HG02870 (cell line): ENCODE data around the gene ZFP92.

Source experiments
- ATAC-seq: cut with Tn5 transposase; IDR thresholded peaks from one replicate; pipeline ENCODE4 v1.9.1; 2021; ENCODE audit warnings: mild to moderate bottlenecking, moderate library complexity; ENCODE audit not compliant: unreplicated experiment

ZFP92 gene, protein sequence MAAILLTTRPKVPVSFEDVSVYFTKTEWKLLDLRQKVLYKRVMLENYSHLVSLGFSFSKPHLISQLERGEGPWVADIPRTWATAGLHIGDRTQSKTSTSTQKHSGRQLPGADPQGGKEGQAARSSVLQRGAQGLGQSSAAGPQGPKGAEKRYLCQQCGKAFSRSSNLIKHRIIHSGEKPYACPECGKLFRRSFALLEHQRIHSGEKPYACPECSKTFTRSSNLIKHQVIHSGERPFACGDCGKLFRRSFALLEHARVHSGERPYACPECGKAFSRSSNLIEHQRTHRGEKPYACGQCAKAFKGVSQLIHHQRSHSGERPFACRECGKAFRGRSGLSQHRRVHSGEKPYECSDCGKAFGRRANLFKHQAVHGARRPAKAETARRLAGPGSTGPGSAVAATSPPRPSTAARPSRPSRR

DNA sequence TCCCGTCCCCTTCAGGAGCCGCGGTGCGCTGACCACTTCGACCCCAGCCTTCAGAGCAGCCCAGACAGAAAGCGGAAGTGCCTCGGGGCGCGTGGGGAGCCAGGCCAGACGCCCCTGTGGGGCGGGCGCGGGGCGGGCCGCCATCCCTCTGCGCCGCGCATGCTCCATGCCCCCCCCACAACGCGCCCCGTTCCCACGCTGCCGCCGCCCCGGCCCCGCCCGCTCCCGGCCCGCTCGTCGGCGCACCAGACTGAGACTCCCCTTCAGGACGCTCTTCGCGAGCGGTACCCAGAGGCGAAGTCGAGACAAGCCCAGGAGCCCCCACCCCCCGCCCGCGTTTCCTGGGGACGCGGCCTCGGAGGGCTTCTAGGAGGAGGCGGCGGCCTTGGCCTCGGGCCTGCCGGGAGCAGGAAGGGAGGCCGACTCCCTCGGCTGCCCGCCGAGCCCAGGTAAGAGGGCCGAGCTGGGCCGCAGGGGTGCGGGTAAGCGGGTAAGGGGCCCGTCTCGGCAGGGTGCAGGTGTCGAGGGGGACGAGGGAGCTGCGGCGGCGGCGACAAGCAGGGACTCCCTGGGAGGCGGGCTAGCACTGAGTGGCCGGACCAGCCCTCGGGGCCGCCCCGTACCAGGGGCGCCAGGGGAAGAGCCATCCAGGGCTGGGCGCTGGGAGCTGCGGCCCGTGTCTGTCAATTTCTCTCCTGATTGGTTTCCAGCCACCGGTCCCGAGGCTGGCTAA, at the start of gene ZFP92:
ZFP92 (plus strand) TSS at position 218 of the 733 bp plus-strand sequence. CDS start 6,851 bp downstream, outside the sequence.
- peak; percentile 49 for ATAC-seq

DNA sequence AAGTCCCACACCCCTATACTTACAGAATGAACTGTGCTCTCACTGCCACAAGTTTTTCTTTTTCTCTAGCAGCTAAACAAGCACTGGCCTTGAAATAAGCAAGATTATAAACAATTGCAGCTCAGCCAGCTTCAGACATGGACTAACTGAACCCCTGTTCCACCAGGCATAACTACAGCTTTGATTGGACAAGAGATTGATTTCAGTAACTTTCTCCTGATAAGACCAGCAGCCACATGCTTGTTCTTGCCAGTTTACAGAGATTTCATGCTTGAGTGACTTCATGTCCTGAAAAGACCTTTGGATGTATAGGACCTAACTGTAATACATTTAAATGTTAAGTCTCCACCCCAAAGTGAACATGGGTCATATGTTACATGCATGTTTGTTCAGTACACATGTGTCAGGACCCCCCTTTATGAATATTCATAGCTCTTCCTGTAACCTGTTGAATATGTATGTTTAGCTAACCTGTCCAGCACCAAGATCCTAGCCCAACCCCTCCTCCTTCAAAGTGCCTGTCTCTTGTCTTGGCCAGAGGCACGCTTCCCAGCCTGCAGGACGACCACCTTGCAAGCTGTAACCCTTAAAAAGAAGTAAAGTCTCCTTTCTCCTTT, 49.4 kb upstream of the ZFP92 start:
- ATAC-seq, result no peak

DNA sequence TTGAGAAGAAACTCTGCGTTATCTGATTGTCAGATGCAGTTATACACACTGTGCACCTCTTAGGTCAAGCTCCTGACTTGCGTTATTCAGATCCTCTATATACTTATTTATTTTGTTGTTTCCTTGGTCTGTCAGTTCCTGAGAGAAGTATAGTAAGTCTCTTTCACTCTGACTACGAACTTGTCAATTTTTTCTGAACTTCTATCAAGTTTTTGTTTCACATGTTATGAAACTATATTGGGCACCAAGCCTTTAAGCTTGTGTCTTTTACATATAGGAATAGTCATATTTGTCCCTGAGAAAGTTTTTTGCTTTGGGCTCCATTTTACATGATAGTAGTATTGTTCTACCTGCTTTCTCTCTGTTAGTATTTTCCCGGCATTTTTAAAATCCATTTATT, 45.6 kb upstream of the ZFP92 start:
- peak; percentile 61 for ATAC-seq

DNA sequence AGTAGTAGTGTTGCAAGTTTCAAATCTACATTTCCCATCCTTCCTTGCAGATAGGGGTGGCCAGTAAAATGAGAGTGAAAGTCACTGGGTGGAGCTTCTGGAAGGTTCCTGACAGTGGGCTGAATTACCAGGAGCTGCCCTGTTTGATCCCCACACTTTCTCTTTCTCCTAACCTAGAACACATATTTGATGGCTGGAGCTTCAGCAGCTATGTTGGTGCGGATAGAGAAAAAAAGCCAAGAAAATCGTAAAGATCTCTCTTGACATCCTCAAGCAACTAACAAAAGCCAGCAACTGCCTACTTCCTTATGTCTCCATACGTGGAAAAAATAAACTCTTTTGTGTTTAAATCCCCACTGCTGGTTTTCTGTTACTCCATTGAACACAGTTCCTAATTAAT, 45.2 kb upstream of the ZFP92 start:
- ATAC-seq, result no peak

DNA sequence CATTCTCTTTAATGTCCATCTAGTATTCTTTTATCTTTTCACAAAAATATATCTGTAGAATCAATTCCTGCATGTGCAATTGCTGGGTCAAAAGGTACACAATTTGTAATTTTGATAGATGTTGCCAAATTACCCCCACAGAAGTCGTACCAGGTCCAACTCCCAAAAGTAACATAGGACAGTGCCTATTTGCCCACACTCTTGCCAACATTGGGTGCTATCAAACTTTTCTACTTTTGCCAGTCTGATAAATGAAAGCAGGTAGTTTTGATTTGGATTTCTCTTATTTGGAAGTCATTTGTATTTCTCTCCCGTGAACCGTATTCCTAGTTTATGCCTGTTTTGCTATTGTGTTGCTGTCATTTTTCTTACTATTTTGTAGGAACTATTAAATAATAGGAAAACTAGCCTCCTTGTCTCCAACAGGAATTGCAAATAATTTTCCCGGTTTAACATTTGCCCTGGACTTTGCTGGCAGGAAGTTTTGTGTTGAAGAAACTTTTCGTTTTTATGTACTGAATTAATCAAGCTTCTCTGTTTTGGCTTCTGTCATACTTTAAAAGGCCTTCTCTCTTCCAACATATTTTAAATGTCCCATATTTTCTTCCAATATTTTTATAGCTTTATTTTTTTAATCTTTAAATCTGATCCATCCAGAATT, 44.3 kb upstream of the ZFP92 start:
- no peak for ATAC-seq

DNA sequence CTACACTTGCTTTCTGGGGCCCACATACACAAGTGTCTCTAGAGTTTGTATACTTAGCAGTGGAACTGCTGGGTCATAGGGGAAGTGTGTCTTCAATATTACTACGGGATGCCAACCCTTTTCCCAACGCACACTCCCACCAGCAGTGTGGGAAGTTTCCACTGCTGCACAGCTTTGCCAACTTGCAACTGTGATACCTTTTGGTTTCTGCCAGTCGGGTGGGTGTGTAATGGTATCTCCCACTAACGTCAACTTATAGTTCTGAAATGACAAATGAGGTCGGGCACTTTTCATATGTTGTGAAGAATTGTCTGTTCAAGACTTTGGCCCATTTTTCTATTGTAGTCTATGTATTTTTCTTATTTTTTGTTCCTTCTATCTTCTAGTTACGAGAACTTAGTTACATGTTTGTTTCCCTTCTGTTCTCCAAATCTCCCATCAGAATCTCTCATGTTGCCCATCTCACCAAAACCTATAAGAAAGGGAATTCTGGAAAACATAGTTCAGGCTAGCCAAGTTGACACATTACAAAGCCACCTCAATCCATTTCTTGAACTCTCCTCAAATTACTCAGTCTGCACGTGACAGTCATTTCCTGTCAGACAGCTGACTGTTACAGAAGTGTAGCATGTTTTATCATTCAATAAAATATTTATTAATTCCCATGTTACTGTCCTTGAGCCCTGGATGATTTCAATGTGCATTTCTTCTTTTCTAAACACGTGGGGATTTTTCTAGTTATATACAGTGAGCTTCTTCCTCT, 40.8 kb upstream of the ZFP92 start:
- ATAC-seq, result no peak

DNA sequence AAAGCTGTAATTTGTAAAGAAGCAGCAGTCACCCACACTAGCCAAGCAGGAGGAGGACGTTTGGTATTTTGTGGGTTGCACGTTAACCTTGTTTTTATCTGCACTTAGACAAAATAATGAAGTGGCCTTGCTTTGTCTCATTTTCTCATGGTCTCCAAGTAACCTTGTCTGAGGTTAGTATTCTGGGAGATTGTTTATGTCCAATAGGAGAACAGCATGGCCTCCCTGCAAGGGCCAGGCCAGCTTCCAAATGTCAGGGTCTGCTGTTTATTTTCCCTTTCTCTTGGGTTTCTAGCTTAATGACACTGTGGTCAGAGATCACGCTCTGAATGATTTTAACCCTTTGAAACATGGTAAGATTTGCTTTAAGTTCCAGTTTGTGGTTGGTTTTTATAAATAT, 40.0 kb upstream of the ZFP92 start:
- no peak for ATAC-seq

DNA sequence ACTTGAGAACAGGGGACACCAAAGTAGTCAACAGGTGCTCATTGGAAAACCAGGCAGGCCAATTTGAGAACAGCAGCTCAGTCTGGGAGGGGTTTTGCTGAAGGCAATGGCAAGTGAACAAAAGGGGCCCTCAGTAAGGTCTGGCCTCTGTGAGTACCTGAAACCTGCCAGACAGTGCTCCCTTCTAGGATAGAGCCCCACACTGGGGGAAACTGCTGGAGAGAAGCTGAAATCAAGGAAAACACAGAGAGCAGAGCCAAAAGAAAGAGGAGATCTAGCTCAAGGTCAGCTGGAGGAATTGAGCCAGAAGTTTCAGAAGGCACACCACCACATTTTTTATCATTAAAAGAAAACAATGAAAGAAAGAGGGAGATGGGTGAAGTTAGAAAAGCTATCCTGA, 38.3 kb upstream of the ZFP92 start:
- no peak for ATAC-seq

DNA sequence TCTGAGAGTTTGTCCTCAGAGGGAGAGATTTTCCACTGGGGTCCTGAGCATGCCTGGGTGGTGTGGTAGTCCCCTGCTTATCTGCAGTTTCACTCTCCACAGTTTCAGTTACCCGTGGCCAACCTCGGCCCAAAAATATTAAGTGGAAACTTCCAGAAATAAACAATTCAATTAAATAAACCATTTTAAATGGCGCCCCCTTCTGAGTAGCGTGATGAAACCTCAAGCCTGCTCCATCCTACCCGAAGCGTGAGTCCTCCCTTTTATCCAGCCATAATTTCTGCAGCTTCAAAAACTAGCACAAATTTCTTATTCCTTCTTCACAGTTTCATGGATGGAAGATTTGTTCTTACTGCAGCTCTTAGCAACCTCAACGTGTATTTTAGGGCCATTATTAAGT, 36.8 kb upstream of the ZFP92 start:
- no peak for ATAC-seq

DNA sequence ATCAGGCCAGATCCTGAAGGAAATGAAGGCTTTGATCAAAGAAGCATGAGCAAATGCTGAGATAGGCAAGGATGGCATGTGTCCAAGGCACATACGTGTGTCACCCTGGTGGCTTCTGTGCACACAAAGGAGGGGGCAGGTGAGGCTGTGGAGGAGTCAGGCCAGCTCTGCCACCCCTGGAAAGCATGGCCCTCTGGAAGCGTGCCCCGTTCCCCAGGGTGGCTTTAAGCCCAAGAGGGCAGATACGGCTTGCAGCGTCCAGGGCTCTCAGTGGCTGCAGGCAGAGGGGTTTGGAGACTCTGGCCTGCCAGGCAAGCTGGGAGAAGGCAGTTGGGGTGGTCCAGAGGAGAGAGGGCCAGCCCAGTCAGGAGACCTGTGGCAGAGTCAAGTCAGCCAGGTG, 35.7 kb upstream of the ZFP92 start:
- ATAC-seq, result no peak

DNA sequence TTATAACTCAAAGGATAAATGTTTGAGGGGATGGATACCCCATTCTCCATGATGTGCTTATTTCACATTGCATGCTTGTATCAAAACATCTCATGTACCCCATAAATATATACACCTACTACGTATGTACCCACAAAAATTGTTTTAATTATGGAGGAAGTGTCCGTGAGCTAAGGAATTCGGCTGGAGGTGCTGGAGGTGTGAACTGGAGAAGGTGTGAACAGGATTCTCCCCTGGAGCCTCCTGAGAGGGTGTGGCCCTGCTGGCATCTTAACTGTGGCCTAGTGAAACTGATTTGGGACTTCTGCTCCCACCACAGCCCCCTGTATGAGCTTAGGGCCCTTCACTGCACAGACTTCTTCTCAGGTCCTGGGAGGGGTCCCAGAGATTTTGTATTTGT, 33.5 kb upstream of the ZFP92 start:
- ATAC-seq, result no peak

DNA sequence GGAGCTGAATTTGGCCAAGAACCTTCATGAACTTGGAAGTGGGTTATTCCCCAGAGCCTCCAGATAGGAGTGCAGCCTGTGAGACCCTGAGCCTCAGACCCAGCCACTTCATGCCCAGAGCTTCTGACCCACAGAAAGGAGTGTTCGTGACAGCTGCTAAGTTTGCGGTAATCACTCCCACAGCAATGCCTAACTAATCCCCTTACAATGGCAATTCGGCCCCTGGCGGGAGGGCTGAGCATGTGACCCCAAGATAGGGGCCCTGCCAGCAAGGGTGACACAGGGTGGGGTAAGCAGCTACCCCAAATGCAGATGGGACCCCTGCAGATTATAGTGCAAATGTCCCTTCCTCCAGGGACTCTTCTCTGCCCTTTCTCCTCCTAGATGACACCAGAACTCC, 32.7 kb upstream of the ZFP92 start:
- no peak for ATAC-seq

DNA sequence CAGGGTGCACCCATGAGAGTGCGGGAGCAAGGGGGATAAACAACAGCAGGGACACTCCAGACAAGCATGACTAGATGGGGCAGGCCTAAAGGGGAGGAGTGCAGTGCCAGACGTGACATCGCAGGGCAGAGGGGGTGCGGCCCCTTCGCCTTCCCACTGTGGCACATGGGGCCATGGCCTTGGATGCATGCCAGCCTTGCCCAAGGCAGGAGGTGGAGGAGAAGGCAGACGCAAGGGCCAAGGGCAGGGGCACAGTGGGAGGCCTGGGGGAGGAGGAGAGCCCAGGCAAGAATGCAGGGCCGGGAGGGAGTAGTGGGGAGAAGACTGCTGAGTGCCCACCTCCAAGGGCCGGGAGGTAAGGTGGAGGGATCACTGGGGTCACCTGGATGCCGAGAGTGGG, 31.8 kb upstream of the ZFP92 start:
- no peak for ATAC-seq

DNA sequence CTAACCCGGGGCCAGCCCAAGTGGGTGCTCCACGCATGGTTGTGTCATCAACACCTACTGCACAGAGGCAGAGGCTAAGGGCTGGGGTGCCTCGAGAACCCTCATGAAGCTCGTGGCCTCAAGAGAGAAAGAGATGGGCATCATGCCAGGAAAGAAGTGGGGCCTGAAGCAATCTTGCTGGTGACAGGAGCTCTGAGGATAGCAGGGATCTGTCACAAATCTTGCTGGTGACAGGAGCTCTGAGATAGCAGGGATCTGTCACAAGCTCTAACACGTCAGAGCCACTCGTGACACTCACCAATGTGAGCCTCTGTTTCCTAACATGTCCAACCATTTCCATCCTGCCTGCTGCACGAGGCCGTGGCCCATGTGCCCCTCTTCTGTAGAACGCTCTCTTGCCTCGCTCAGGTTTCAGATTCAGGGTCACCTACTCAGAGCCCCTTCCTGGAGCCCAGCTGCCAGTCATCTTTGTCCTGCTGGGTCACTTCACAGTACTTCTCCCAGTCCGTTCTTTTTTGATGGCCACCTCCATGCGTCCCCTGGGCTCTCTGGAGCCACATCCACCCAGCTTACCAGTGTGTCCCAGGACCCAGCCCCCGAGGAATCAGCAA, 31.2 kb upstream of the ZFP92 start:
- no peak for ATAC-seq

DNA sequence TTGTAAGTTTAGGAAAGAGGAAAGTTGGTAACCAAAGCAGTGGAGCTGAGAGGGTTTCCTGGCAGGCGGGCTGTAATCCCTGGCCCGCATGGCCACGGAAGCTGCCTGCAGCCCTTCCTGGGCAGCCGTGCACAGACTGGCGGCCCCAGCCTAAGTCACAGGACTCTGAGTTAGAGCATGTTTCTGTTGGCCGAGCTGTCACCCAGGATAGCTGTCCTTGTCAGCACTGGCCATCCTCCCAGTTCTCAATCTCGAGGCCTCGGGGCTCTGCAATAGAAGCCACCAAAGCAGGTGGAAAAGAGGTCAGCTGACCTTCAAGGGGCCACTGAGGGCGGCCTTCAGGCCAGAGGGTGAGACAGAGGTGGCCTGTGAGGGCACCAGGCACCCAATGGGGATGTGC, 30.6 kb upstream of the ZFP92 start:
- ATAC-seq, result no peak

DNA sequence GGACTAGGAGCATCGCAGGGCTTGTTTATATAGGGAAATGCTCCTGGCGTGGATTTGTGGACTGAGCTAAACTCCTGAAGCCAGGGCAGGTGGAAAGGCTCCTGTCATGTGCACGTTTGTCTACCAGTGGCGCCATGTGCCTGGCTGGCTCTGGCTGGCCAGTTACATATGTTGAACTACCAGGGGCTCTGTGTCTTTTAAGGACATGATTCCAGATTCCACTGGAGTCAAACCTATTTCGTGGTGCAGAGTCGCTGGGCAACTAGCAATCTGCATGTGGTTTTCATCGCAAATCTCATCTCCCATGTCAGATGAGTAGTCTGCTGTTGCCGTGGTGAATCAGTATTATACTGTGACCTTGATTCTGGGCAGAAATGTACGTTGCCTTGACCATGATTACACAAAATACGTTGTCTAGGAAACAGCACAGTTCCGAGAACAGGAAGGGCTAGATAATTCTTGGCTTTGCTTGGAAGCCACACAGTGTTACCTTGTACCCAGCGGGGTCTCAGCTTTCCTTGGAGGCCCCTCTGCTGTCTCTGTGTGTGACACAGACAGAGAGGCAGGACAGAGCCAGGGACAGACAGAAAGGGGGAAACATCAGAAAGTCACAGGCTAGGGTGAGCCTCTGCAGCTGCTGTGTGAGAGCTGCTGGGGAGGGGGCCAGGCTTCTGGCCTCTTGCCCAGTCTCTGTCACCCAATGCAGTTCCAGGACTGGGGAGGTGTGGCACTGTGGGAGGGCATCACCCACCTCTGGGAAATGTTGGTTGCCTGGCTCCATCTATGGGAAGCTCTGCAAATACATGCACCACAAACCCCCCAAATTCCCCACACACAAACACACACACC, 29.4 kb upstream of the ZFP92 start:
- no peak for ATAC-seq

DNA sequence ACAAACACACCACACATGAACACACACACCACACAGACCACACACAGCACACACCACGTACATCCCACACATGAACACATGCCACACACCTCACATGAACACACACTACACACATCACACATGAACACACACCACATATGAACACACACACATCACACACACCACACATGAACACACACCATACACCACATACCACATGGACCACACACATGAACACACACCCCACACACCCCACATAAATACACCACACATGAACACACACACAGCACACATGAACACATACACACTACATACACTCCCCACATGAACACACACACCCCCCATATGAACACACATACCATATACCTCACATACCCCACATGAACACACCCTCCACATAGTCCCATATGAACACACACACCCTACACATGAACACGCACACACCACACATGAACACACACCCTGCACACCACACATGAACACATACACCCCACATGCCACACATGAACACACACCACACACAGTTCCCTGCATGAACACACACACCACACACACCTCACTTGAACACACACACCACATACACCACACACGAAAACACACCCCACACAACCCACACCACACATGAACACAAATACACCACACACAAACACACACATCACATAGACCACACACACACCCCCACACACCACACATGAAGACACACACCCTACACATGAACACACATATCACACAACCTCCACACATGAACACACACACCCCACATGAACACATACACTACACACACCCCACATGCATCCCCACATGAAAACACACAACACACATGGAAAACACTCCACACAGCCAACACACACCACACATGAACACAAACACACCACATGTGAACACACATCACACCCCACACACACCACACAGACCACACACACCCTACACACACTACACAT, 28.4 kb upstream of the ZFP92 start:
- ATAC-seq, result no peak

DNA sequence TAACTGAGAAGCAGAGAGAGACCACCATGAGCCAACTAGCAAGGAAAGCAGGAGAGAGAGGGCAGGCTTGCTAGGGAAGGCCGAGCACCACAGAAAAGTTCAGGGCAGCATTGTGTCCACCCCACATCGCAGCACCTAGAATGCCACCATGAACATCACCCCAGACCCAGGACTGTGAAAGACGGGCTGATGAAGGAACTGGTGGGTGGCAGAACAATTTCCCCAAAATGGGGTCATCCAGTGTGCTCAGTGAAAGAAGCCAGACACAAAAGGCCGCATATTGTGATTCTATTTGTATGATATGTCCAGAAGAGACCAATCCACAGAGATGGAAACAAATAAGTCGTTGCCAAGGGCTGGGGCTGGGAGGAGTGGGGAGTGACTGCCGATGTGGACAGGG, 26.9 kb upstream of the ZFP92 start:
- ATAC-seq, result no peak
